CD4-positive, alpha-beta T cell treated with Interleukin-15 for 4 hours (primary cell): ENCODE measurements around the gene NCAN.

Source experiments
- DNase-seq: peaks from one replicate; pipeline ENCODE4 v3.0.0-alpha.2; 2020; ENCODE audit warnings: low spot score

NCAN gene

GRCh38 chr19:19294914-19295313 is 83.2 kb downstream of the NCAN start:
- DNase-seq, result no peak

- no peak for DNase-seq
Observed at GRCh38 chr19:19296953-19297689, 85.4 kb downstream of the NCAN start.

DNA sequence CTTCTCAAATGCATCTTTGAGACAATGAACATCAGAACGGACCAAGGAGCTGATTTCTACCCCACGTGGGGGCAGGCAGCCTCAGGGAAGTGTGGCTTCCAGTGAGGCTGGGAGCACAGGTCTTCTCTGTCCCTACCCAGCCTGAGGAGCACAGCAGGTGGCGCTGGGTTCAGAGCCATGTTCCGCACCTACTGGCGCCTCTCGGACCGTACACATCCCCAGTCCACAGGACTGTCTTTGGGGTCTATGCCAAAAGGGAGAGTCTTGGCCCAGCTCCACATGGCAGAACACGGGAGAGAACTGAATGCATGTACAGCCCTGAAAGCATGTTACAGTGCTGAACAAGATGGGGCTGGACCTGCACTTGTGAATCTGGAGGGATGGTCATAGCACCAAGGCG is 86.0 kb downstream of the NCAN start:
- no peak for DNase-seq

DNA sequence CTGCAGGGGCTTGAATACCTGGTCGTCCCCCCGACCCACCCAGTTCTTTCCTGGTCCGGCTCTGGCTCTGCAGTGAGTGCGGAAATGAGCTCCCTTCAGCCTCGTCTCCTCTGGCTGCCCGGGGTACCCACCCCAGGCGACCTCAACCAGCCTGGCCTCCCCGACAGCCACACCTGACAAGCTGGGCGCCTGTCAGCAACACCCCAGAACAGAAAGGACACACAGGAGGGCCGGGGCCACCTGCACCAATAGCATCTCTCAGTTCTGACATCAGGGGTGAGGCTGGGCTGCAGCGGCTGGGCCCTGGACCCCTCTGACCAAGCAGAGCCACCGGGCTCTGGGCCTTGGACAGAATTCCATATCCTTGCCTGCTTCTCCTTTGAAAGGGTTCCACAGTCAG is 88.9 kb downstream of the NCAN start:
- DNase-seq, result no peak
